GM18499 (cell line): Measurements from ENCODE around the gene ANKRD33B.
"Not testable (repeated sequence)": the region's sequence is repeated elsewhere in the genome, so short reads cannot be mapped to it uniquely, and the experiment has no call there.

Experiments
- ATAC-seq: cut with Tn5 transposase; IDR thresholded peaks from one replicate; pipeline ENCODE4 v1.9.1; 2021; ENCODE audit warnings: moderate number of reproducible peaks; ENCODE audit not compliant: insufficient read depth, unreplicated experiment

Gene ANKRD33B

DNA sequence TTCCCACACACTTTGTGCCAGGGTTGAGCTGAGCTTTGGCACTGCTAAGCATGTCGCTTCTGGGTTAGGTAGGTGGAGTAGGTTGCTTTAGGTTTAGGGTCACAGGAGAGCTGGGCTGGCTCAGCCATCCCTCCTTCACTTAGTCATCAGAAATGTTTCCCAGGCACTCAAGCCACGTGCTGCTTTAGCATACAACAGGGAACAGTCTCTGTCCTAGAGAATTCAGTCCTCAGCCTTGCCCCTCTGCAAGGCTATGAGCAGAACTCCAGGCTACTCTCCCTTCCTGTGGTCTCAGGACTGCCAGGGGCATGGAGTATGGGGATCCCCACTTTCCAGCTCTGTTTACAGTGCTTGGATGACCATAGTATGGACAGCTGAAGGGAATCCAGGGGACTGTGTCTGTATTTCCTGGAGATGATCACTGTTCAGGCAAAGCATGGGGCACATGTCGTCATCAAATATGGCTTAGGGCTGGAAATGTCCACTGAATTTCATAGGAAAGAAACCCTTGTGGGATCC is 7.5 kb upstream of the ANKRD33B start:
- no peak for ATAC-seq

DNA sequence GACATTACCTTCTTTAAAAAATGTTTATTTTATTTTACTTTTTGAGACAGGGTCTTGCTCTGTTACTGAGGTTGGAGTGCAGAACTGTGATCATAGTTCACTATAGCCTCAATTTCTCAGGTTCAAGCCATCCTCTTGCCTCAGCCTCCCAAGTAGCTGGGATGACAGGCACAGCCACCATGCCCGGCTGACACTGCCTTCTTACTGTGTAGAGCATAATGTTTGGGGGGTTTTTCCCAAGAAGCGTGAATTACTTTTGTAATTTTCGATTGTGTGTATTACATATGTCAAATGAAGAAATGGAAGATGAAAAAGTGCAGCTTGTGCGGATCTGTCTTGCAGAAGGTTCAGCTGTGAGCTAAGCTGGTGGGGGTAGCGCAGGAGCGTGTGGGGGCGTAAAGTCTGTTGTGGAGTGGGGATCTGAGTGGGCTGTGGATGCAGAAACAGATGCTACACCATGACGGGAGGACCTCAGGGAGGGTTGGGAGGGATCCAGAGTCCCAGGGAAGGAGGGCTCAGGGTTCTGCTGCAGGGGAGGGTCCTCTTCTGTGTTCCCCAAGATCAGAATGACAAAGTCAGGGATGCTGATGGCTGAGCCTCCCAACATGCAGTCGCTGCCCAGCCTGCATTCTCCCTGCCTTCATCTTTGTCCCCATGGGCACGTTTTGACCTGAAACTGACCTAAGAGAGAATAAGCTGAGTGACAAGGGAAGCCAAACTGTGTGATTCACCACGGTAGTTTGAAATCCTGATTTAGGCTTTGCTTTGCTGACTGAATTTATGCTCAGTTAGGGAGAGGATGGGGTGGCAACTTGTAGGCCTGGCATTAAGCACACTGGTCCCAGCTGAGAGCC is 6.8 kb upstream of the ANKRD33B start:
- no peak for ATAC-seq

DNA sequence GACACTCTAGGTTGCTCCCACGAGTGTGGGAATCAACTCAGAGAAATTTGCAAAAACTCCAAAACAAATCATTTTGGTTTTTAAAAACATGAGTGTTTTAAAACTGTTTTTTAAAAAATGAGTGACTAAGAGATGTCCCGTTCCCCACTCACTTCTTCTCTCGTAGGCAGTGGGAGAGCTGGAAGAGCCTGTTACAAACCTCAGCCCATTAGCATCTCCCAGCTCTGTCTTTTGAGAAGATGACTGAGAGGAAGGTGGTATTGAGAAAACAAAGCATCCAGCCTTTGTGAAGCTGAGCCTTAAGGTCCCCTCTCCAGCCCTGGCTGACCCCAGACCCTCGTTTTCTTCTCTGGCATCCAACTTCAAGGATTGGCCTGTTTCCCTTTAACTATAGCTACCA is 4.7 kb upstream of the ANKRD33B start:
- no peak for ATAC-seq

DNA sequence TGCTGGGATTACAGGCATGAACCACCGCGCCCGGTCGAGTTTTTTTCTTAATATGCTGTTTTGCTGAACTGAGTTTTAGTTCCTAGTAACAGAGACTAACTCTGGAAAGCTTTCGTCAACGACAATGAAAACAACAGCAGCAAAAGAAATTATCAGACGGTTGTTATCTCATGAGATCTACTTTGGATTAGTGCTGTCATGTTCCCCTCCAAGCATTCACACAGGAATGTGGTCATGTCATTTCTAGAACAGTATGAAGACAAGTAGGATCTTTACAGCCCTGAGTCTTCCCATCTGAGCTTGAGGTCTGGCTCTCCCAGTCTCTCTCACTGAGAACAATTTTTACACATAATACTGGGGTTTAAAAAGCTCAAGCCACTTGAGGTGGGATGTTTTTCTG is 4.0 kb upstream of the ANKRD33B start:
- no peak for ATAC-seq

DNA sequence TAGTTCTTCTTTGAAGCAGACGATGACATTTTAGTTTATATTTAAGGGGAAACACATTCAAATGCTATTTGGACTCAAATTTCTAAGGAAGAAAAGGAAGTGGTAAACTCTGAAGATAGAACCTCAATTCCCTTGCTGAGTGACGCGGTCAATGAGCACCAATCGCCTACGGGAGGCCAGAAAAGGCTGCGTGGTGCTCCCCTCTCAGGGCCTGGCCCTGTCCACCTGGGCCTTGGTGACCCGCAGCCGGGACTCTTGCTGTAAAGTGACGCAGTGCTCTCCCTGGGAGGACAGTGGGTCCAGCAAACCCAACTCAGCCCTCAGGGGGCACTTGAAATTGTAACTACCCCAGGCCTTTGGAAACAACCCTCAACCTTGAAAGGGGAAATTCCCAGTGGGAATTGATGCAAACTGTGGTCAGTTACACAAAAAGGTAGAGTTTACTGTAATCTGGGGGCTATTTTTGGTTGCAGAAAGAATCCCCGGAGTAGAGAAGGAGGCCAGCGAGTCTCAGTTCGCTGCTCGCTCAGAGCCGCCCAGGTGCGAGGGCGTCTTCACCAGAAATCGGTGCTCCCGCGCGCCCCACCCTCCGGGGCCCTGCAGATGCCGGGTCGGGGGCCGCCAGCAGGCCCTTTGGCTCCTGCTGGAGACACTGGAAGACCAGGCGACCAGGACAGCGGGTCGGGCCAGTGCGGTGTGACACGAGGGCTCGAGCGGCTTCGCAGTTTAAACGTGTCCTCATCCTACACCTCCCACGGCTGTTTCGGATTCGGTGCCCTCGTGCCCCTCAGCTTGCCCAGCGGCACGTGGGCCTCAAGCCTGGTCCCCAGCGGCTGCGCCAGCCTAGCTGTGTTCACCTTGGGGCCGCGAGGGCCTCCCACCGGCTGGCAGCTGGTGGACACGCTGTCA is 1.4 kb upstream of the ANKRD33B start:
- no peak for ATAC-seq

DNA sequence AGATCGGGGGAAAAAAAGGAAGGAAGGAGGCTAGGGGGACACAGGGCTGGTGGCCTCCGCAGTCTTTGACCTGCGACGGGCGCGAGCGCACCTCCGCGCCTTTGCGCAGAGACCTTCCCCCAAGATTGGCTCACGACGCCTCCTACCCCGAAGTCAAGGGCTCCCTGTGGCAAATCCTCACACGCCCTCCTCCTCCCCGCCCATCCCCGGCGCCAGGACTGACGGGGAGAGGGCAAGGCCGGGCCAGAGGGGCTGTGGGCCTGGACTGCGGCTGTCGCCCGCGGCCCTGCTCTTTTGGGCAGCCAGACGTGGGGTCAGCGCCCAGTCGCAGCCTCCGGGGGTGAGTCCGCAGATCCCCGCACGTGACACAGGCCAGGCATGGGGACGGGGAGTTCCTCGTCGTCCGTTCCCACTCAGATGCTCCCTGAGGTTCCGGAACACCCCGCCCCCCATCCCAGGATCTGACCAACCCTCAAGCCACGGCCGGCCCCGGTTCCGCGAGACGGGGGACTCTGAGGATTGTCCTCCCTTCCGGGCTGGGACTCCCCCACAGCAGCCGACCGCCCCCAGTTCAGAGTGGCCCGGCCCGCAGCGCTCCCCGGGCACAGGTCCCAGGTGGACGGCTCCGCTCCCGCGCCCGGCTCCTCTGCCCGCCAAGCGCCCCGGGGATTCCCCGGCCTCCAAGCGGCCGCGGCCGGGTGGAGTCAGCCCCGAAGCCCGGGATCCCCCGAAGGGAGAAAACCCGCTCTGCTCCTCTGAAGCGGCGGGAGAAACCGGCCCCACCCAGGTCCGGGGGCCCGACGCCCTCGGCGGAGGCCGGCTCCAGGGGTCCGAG is 543 bp upstream of the ANKRD33B start:
- ATAC-seq: no peak

DNA sequence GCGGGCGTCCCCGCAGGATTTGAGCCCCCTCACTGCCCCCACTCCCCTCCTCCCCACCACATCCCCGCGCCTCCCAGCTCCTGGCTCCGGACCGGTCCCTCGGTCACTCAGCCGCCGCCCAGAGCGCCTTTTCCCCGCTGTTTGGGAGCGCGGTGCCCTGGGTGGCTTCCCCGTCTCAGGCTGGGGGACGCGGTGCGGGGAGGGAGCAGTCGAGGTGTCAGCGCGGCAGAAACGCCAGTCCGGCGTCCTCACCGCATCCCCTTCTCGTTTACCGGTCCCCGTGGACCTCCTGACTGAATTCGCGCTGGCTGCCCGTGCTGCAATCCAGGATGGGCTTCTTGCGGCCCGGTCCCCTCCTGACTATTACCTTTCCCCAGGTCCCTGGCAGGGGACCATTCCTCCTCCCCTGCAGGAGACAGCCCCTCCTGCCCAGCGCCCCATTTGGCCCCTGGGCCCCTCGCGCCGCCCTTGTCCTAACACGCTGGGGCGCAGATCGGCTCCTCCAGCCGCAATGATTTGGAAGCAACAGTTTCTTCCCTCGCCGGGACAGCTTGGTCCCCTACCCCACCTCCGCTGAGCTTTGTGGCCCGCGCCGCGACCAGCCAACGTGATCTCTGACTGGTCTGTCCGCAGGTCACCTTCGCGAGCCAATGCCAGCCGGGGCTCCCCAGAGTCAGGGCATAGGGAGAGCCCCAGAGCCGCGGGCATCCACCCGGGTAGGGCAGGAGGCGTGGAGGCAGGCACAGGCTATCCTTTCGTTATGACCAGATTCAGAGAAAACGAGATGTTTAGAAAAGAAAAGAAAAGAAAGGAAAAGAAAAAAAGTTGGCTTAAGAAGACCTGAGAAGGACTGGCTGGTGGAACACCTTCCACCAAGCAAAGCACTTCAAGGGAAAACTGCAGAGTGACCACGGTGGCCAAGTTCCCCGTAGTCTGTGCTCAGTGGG is 1.2 kb downstream of the ANKRD33B start:
- ATAC-seq: no peak

DNA sequence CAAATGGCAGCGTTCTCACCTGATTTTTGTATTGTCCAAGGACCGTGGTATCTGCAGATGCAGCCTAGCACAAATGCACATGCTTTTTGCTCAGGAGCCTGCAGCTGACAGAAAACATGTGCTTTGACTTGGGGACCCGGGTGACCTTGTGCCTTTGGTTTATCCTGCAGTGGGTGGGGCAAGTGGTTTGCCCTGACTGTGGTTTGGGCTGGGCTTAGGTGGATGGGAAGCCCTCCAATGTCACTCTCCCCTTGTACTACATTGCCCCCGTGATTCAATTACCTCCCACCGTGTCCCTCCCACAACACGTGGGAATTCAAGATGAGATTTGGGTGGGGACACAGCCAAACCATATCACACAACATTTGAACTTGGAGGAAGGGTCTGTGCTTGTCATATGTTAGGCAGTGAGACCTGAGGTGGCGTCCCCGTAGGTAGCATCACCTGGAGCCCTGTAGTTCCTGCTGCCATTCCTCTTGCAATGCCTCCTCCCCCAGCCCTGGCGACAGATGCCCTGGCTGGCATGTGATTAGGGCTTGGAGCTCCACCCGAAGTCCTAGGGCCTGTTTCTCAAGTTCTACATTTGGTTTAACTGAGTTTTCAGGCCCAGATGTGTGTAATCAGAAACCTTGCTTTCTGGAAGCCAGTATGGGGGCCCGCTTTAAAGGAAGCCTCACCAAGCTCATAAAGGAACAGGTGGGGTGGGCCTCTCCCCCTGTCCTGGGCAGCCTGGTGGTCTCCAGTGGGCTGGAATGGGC is 2.1 kb downstream of the ANKRD33B start:
- ATAC-seq: no peak

DNA sequence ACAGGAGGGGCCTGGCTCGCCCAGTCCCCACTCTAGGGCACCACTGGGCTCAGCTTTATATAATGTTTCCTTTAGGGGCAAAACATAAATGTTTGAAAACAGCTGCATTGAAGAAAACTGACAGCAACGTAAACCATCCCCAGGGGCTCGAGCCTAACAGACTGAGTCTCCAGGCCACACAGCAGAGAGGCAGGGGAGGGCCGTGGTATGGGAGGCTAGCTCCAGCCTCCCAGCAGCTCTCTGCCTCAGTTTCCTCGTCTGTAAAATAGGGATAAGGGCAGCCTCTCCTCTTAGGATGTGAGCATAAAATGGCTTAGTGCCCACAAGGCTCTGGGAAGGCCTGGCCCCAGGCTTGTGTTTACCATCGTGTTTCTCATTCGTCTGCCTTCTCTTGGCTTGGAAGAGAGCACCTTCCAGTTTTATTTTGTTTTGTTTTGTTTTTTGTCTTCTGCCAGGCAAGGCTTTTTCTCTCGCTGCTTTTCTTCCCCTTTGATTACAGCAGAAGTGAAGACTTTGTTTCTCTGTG is 2.7 kb downstream of the ANKRD33B start:
- no peak for ATAC-seq

DNA sequence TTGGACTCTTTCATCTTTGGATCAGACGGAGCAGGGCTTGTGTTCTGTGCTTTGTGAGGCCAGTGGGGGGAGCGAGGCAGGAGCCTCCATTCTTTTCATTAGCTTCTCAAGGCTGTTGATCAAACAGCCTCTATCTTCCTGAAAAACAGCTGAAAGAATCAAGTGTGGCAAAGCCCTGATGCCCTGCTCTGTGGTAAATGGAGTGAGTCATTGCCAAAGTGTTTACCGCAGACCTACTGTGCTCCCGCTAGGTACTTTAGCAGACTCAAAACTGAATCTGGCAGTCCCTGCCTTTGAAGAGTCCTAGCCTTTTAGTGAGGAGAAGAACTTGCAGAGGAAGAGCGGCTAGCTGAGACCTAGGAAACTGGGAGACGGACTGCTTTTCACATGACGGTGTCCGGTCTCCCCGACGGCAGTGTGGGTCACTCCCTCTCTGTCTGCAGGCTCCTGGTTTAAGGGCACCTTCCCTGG is 3.3 kb downstream of the ANKRD33B start:
- no peak for ATAC-seq

DNA sequence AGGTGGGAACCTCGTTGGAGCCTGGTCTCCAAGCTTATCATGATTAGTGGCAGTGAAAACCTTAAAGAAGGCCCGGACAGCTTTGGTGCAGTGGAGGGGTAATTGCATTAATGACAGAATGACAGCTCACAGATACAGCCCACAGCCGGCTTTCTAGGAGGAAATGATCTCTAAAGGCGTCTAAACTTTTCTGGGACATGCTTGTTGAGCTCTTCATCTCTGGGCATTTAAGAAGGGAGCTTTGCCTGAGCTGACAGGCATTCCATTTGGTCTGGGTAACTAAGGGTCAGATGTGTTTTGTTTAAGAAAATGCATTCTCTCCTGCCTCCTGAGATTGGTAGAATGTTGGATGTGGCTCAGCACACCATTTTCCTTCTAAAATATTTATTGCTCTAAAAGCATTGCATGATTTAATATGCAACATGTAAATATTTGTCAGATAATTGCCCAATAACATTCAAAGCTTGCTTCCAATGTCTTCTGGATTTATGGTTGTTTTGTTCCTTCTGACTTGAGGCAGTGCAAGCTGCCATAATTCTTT is 4.0 kb downstream of the ANKRD33B start:
- no peak for ATAC-seq

DNA sequence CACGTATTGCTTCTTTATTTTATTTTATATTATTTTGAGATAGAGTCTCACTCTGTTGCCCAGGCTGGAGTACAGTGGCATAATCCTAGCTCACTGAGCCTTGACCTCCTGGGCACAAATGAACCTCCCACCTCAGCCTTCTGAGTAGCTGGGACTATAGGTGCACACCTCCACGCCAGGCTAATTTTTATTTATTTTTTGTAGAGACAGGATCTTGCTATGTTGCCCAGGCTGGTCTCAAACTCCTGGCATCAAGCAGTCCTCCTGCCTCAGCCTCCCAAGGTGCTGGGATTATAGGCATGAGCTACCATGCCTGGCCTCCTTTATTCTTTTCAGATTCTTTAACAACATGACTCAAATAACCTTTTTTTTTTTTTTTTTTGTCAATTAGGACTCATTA is 6.7 kb downstream of the ANKRD33B start:
- not testable (repeated sequence) for ATAC-seq

DNA sequence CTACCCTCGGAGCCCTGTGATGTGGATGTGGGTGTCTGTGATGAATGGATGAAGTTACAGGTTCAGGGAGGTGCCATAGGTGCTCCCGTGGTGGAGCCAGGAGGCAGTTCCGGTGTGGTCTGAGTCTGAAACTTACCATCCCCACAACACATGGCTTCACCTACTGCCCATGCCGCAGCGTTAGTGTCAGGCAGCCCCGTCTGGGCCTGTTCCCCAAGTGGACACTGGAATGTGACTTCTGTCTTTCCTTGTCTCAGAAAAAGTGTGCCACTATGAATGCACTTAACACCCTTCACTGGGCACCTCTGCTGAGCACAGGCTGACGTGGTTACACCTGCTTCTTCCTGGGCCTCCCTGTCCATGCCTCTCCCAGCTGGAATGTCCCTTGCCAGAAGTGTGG is 8.6 kb downstream of the ANKRD33B start:
- no peak for ATAC-seq

DNA sequence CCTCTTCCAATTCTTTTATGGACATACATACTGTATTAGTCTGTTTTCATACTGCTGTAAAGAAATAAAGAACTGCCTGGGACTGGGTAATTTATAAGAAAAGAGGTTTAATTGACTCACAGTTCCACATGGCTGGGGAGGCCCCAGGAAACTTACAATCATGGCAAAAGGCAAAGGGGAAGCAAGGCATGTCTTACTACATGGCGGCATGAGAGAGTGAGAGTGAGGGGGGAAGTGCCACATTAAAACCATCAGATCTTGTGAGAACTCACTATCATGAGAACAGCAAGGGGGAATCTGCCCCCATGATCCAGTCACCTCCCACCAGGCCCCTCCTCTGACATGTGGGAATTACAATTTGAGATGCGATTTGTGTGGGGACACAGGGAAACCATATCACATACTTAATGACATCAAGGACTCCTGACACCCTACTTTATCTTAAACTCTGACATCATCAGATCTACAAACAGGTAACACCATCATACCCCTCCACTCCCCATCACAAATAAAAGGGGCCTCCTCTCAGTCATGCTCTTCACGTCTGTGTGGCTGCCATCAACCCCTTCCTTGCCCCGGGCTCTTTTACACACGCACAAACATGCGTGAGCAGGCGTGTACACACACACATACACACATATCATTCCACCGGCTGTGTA is 9.7 kb downstream of the ANKRD33B start:
- ATAC-seq: no peak

DNA sequence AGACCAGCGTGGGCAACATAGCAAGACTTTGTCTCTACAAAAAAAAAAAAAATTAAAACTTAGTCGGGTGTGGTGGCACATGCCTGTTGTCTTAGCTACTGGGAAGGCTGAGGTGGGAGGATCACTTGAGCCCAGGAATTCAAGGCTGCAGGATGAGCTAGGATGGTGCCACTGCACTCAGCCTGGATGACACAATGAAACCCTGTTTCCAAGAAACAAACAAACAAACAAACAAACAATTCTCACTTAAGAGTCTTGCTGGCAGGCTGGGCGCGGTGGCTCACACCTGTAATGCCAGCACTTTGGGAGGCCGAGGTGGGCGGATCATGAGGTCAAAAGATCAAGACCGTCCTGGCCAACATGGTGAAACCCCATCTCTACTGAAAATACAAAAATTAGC is 11.0 kb downstream of the ANKRD33B start:
- not testable (repeated sequence) for ATAC-seq

DNA sequence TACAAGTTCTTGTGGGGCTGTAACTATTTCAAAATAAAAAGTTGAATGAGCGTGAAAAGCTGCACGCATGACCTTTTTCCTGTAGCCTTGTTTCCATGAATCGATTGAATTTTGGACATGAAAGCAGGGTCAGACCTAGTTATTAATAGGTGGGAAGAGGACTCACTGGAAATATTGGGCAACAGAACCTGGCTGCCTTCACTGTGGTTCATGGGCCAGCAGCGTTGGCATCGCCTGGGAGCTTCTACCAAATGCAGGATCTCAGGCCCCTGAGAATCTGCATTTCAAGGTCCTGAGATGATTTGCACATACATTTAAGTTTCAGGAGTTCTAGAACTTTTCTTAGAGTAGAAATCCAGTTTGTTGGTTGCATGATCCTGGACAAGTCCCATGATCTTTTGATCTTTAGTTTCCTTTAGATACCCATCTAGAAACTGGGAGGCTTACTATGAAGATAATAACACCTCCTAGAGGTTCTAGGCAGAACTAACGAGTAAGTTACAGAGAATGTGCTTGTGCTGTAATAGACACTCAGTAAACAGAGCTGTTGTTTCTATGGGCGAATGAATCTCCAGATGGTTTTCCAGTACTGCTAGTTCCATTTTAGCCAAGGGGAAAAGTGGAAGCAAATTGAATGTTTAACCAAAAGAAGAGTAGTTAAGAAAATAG is 12.4 kb downstream of the ANKRD33B start:
- ATAC-seq: no peak

DNA sequence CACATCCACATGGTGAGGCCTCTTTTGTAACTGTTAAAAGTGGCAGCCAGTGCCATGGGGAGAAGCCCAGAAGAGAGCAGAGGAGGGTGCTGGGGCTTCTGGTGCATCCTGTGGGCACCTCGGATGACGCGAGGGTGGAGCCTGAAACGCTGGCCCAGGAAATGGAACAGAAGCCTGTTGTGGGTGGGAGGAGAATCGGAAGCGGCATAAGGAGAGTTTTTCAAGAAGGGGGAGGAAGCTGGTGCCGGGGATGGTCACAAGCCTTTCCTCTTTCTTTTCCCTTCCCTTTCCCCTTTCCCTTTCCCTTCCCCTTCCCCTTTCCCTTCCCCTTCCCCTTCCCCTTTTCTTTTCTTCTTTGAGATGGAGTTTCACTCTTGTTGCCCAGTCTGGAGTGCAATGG is 12.9 kb downstream of the ANKRD33B start:
- no peak for ATAC-seq
